Duodenal mucosa (tissue), 2 donors: ENCODE results near the gene NXF1.

Experiments used
- H3K27ac ChIP-seq: one replicate; pipeline ENCODE4 v1.7.0; 2013; ENCODE audit warnings: low read depth, low read length
- H3K27me3 ChIP-seq, 2 donors: one replicate each; pipeline ENCODE4 v1.7.0; 2013; ENCODE audit warnings: low read length in 2 of 2, control low read depth in 1 of 2; ENCODE audit not compliant: insufficient read depth in 2 of 2, control insufficient read depth in 1 of 2
- H3K36me3 ChIP-seq, 2 donors: one replicate each; pipeline ENCODE4 v1.7.0; 2013; ENCODE audit warnings: low read length in 2 of 2, control low read depth in 1 of 2; ENCODE audit not compliant: insufficient read depth in 2 of 2, control insufficient read depth in 1 of 2
- H3K4me1 ChIP-seq, 2 donors: one replicate each; pipeline ENCODE4 v1.7.0; 2013; ENCODE audit warnings: low read length in 2 of 2, control low read depth in 1 of 2; ENCODE audit not compliant: insufficient read depth in 2 of 2, control insufficient read depth in 1 of 2
- H3K4me3 ChIP-seq, 2 donors: one replicate each; pipeline ENCODE4 v1.7.0; 2013; ENCODE audit warnings: low read length in 2 of 2, low read depth in 1 of 2
- H3K9ac ChIP-seq, 2 donors: one replicate each; pipeline ENCODE4 v1.7.0; 2013; ENCODE audit warnings: low read length in 2 of 2, low read depth in 1 of 2
- H3K9me3 ChIP-seq, 2 donors: one replicate each; pipeline ENCODE4 v1.7.0; 2013; ENCODE audit warnings: low read length in 2 of 2, control low read depth in 1 of 2; ENCODE audit not compliant: control insufficient read depth in 1 of 2

Gene NXF1

DNA sequence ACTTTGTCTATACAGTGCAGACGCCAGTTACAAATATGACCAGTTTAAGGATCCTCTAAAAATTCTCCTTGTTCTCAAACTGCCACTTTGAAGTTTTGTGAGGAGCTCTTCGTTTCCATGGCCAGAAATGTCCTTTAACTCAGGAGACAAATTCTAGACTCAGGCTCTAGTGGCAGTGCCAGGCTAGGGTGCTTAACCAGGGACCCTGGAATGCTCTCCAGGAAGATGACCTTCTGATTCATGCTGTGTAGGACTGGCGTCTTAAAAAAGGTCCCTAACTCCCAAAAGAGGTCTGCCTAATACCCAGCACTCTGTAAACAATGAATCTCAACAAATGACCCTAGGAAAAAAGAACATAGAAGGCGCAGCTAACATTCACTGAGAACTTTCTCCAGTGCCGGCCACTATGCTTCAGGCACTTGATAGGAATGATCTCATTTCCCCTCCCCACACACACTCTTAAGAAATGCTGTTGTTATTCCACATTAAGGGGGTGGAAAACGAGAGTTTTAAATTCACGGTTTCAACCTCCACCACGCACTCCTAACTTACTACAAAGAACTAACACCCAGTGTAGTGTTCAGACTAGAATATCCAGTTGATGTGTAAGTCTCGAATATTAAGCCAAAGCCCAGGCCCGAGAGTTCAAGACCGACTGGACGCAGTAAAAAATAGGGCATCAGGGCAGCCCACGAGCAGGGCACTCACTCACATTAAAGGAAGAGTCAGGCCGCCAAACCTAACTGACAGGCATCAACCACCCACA, 747 bp downstream of the NXF1 start:
- Histone ChIP-seq H3K9me3 (no peaks in the 10 kb centered on the region), H3K27ac (peak overlapping the region; percentile 83), H3K4me1 (peaks cover 20 to 21% of the 10 kb centered on the region in 2 donors), H3K27me3 (no peaks in the 10 kb centered on the region), H3K9ac (peak overlapping the region; percentile 92 to 99), H3K4me3 (peak overlapping the region; percentile 91 to 96), H3K36me3 (peaks cover 25 to 33% of the 10 kb centered on the region in 2 donors)

DNA sequence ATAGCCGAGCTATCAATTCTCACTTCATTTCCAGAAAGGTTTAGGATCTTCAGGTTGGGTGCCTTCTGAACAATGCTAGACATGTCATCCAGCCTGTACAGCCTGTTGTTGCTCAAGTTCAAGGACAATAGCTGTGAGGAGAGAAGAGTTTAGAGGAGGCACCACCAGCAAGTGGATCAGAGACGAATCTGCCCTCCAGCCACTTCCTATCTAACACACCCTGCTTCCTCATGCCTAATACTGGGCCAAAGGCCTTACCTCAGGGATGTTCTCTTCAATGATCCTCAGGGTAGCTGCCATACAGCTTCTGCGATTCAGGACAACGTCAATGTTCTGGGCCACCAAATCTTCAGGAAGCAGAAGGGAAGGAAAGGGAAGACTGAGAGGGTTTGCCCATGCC, 4.2 kb downstream of the NXF1 start:
- Histone ChIP-seq H3K9ac (no peak overlapping the region), H3K4me1 (peaks cover 15 to 17% of the 10 kb centered on the region in 2 donors), H3K27ac (no peak overlapping the region), H3K27me3 (no peaks in the 10 kb centered on the region), H3K4me3 (no peak overlapping the region), H3K9me3 (no peaks in the 10 kb centered on the region), H3K36me3 (peaks cover 38 to 65% of the 10 kb centered on the region in 2 donors)

DNA sequence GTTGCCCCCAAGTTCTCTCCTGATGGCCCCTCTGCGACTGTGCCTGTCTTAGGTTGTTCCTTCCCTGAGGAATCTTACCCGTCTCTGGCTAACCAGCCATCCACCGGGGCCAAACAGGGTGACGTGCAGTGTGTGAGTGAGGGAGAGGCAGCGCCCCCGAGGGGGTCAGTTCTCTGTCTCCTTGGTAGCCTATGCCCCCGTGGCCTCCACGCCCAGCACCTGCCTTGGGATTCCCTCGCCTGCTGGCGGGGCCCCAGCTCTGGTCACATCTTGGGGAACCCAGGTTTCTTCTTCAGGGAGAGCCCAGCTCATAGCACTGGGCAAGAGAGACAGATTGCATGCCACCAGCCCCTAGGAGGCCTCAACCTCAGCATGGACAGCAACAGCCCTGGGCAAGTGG, 5.8 kb downstream of the NXF1 start:
- Histone ChIP-seq H3K9me3 (no peaks in the 10 kb centered on the region), H3K36me3 (peaks cover 52 to 81% of the 10 kb centered on the region in 2 donors), H3K4me3 (no peak overlapping the region), H3K27ac (no peak overlapping the region), H3K9ac (no peak overlapping the region), H3K4me1 (peaks cover 11 to 12% of the 10 kb centered on the region in 2 donors), H3K27me3 (no peaks in the 10 kb centered on the region)

DNA sequence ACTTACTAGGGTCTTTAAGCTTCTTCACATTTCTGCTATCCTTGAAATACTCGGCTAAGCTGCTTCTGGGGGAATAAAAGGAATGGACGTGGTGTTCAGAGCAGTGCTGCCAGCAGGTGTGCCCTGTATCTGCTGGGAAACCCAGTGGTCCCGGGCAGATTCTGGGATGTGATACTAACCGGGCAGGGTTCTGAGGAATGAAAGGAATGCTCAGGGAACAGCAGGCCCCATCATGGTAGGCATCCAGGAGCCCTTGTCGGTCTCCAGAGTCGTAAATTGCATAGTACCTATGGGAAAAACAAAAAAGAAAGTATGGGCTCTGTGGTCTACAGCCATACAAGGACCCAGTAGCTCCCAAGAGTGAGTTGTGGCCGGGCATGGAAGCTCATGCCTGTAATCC, 9.0 kb downstream of the NXF1 start:
- H3K9ac ChIP-seq, result no peak overlapping the region
- H3K4me3 ChIP-seq, result no peak overlapping the region
- no peaks in the 10 kb centered on the region for H3K9me3 ChIP-seq
- H3K36me3 ChIP-seq, result peaks cover 49 to 89% of the 10 kb centered on the region in 2 donors
- H3K27me3 ChIP-seq, result no peaks in the 10 kb centered on the region
- H3K4me1 ChIP-seq, result peaks cover 8% of the 10 kb centered on the region in 2 donors
- no peak overlapping the region for H3K27ac ChIP-seq

DNA sequence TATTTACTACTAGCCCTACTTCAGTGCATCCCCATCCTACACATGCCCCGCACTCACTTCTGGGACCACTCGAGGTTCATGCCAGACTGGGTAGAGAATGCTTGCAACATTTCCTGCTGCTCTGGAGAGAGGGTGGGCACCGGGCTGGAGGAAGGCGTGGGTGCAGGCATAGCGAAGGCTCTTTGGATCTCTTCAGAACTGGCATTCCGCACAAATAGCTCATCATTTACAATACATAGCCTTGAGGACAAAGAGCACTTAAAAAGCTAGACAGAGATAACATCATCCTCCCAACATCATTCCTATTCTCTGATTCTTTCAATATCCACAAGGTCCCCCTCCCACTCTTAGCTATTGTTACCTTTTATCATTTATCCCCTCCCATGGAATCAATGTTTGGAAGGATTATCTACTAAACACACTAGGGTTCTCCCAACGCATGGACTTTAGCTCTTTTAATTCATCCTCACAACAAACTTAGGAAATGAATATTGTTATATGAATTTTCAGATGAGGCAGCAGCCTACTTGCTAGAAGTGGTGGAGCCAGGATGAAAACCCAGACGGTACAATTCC, 11.0 kb downstream of the NXF1 start:
- peaks cover 23 to 25% of the 10 kb centered on the region in 2 donors for H3K4me1 ChIP-seq
- no peaks in the 10 kb centered on the region for H3K27me3 ChIP-seq
- no peak overlapping the region for H3K9ac ChIP-seq
- no peak overlapping the region for H3K27ac ChIP-seq
- no peak overlapping the region for H3K4me3 ChIP-seq
- no peaks in the 10 kb centered on the region for H3K9me3 ChIP-seq
- peaks cover 44 to 84% of the 10 kb centered on the region in 2 donors for H3K36me3 ChIP-seq

DNA sequence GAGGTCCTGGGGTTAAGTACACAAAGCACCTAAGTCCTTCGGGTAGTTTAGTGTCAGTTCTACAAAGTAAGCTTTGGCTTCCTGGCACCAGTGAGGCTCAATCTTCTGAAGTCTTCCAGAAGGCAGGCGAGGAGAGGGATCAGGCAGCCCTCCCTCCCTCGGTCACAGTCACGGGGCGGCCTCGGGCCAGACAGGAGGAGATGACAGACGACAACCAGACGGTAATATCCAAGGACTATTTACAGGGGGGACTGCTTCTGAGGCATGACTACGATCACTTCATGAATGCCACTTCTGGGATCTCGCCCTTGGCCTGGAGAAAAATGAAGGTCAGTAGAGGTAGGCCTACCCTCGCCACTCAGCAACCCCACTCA, 13.1 kb downstream of the NXF1 start:
- Histone ChIP-seq H3K27ac (peak overlapping the region; percentile 13), H3K27me3 (no peaks in the 10 kb centered on the region), H3K9ac (peak overlapping the region; percentile 3 to 28), H3K36me3 (peaks cover 36 to 69% of the 10 kb centered on the region in 2 donors), H3K9me3 (no peaks in the 10 kb centered on the region), H3K4me3 (peak overlapping the region; percentile 1 to 16), H3K4me1 (peaks cover 23 to 37% of the 10 kb centered on the region in 2 donors)

DNA sequence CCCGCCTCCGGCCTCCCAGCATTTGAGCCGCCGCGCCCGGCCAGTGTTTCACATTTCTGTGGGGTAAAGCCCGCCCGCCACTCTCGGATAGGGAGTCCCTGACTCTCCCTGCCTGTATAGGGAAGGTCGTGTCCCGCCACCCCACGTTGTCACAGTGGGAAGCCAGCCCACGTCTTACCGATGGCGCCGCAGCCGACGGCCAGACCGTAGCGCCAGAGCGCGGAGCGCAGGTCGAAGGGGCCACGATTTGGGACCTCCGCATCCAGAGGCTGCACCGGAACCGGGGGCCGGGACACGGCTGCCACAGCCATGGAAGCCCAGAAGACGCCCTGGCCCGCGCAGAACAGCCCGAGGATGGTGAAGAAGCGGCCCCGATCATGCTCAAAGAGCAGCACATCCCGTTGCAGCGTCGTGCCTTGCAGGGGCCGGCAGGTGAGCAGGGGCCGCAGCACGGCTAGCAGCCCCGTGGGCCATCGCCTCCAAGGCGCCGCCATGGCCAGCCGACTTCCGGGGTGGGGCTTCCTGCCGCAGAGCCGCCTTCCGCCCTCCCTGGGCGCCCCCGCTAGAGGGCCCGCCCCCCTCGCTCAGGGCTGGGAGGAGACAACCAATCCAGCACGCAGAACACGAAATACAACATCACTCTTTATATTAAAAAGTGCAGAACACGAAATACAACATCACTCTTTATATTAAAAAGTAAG, 13.6 kb downstream of the NXF1 start, which contains the start of gene TMEM223:
Gene TMEM223 (minus strand): TSS at position 506 of the 701 bp plus-strand sequence. CDS start 12 bp downstream, at position 494.
- Histone ChIP-seq H3K4me1 (peaks cover 23 to 37% of the 10 kb centered on the region in 2 donors), H3K9me3 (no peaks in the 10 kb centered on the region), H3K9ac (peak within 1 kb of the TSS; percentile 71 to 96), H3K27me3 (no peaks in the 10 kb centered on the region), H3K27ac (peak within 1 kb of the TSS; percentile 64), H3K4me3 (peak within 1 kb of the TSS; percentile 88), H3K36me3 (peaks cover 36 to 64% of the 10 kb centered on the region in 2 donors)

DNA sequence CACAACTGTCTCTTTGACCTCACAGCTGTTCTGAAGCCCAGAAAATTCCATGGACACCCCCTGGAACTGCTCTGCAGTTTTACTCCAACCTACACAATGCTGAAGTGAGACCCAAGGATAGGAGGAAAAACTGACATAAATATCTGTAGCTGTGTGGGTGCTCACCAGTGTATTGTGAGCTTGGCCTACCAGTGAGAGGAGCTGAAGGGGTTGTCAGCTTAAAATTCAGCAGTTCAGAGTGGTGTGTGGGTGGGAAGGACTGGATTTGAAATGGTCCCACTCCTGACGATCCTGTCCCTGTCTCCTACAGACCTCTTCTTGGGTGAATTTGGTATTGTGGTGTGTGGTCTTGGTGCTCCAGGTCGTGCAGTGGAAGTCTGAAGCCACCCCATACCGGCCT, 15.7 kb downstream of the NXF1 start:
- Histone ChIP-seq H3K9me3 (no peaks in the 10 kb centered on the region), H3K4me3 (no peak overlapping the region), H3K27ac (no peak overlapping the region), H3K4me1 (peaks cover 30 to 45% of the 10 kb centered on the region in 2 donors), H3K36me3 (peaks cover 19 to 43% of the 10 kb centered on the region in 2 donors), H3K27me3 (no peaks in the 10 kb centered on the region), H3K9ac (no peak overlapping the region)

DNA sequence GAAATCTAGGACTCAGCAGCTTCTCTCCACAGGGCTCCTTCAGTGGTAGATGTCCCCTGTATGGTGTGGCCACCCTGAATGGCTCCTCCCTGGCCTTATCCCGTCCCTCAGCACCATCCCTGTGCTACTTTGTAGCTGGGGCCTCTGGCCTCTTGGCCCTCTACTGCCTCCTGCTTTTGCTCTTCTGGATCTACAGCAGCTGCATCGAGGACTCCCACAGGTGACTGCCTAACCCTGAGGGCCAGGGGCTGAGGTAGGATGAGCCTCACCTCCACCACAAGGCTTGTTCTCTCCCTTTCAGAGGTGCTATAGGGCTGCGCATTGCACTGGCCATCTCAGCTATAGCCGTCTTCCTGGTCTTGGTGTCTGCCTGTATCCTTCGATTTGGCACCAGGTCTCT, 16.2 kb downstream of the NXF1 start:
- Histone ChIP-seq H3K4me1 (peaks cover 30 to 45% of the 10 kb centered on the region in 2 donors), H3K4me3 (no peak overlapping the region), H3K27me3 (no peaks in the 10 kb centered on the region), H3K36me3 (peaks cover 13 to 37% of the 10 kb centered on the region in 2 donors), H3K9me3 (no peaks in the 10 kb centered on the region), H3K27ac (no peak overlapping the region), H3K9ac (no peak overlapping the region)
